Measurements from ENCODE around the gene ADARB2. TPM values are rescaled to one million over a fixed set of nuclear protein-coding genes. Genes with fewer than 3 reads are reported as not detected.

The ADARB2 gene
- total and polyA plus RNA-seq, 7 experiments from 2014 or later, result 0.05 to 13.6 (median 6.3) TPM; not detected in 3

GRCh38 chr10:1662438-1663025, 74.8 kb downstream of the ADARB2 start:
- Mint-ChIP-seq H3K4me3 (no peak overlapping the region), H3K36me3 (no peaks in the 10 kb centered on the region), H3K27me3 (peaks cover 11 to 24% (median 13%) of the 10 kb centered on the region in 5 donors), H3K27ac (no peak overlapping the region), H3K9me3 (no peaks in the 10 kb centered on the region), H3K4me1 (peaks cover 0 to 9% (median 0%) of the 10 kb centered on the region in 7 donors)
- ATAC-seq (no peak), DNase-seq (no peak)
- Histone ChIP-seq H3K27me3 (ENCODE audit: control insufficient read depth in 2 of 2, insufficient read depth in 2 of 2, low read length in 2 of 2) (no peaks in the 10 kb centered on the region), H3K36me3 (ENCODE audit: control insufficient read depth in 2 of 3, insufficient read depth in 3 of 3, low read length in 3 of 3) (no peaks in the 10 kb centered on the region), H3K9me3 (ENCODE audit: control insufficient read depth in 2 of 3, low read length in 3 of 3) (no peaks in the 10 kb centered on the region), H3K27ac (ENCODE audit: low read depth, low read length) (no peak overlapping the region), H3K4me3 (ENCODE audit: low read length) (no peak overlapping the region), H3K4me1 (ENCODE audit: control insufficient read depth in 2 of 2, insufficient read depth in 2 of 2, low read length in 2 of 2) (no peaks in the 10 kb centered on the region)
- intact Hi-C loops (cut with micrococcal nuclease), result no loop called here
- ChIA-PET POLR2A (no interaction called here), CTCF (no interaction called here)

DNA sequence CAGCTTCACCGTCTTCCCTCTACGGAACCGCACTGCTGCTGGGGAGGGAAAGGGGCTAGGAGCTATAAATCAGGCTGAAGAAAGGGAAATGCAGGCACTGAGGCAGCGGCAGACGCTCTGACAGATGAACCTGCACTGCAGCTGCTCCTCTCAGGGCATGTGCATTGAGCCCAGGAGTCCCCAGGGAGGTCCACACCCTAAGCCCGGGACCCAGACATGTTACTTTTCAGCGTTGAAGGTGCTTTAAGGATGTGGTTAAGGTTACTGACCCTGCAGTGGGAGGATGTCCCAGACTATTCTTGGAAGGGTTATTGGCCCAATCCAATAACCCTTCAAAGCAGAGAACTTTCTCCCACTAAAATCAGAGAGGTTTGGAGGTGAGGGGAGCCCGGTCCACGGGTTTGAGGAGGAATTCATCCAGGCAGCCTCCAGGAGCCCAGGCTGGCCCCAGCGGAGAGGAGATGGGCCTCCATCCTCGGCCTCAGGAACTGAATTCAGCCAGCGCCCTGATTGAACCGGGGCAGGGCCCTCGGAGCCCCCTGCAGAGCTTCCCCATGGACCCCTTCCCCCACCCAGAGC, 75.4 kb downstream of the ADARB2 start:
- ChIA-PET CTCF (no interaction called here), POLR2A (no interaction called here)
- intact Hi-C loops (cut with micrococcal nuclease), result no loop called here
- Mint-ChIP-seq H3K27ac (no peak overlapping the region), H3K27me3 (peaks cover 12 to 24% (median 13%) of the 10 kb centered on the region in 5 donors), H3K36me3 (no peaks in the 10 kb centered on the region), H3K4me3 (no peak overlapping the region), H3K4me1 (peaks cover 0 to 11% (median 0%) of the 10 kb centered on the region in 7 donors), H3K9me3 (no peaks in the 10 kb centered on the region)
- ATAC-seq, result no peak
- DNase-seq, result no peak
- no peaks in the 10 kb centered on the region for H3K9me3 ChIP-seq (ENCODE audit: control insufficient read depth in 2 of 3, low read length in 3 of 3)
- no peaks in the 10 kb centered on the region for H3K27me3 ChIP-seq (ENCODE audit: control insufficient read depth in 2 of 2, insufficient read depth in 2 of 2, low read length in 2 of 2)
- H3K36me3 ChIP-seq (ENCODE audit: control insufficient read depth in 2 of 3, insufficient read depth in 3 of 3, low read length in 3 of 3), result no peaks in the 10 kb centered on the region
- no peaks in the 10 kb centered on the region for H3K4me1 ChIP-seq (ENCODE audit: control insufficient read depth in 2 of 2, insufficient read depth in 2 of 2, low read length in 2 of 2)
- H3K4me3 ChIP-seq (ENCODE audit: low read length), result no peak overlapping the region
- H3K27ac ChIP-seq (ENCODE audit: low read depth, low read length), result no peak overlapping the region

DNA sequence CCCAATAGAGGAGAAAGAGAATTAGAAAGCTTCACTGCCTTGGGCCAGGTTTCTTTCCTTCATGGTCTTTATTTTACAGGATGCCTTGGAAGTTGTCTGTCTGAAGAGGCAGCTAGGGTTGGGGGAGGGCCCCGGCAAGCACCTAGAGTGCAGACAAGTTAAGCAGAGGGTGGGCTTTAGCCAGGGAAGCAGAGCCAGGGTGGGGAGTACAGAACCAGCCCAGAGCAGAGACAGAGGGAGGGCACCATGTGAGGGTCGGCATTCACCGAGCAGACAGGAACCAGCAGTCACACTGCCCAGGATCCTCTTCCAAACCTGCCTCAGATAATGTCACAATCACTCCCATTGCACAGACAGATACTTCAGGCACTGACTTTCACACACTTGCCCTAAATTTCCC, 75.9 kb downstream of the ADARB2 start:
- H3K9me3 ChIP-seq (ENCODE audit: control insufficient read depth in 2 of 3, low read length in 3 of 3), result no peaks in the 10 kb centered on the region
- peaks cover 0 to 2% (median 0%) of the 10 kb centered on the region in 11 donors for H3K9me3 Mint-ChIP-seq
- POLR2A ChIA-PET, result no interaction called here
- H3K4me3 ChIP-seq (ENCODE audit: low read length), result no peak overlapping the region
- no peaks in the 10 kb centered on the region for H3K27me3 ChIP-seq (ENCODE audit: control insufficient read depth in 2 of 2, insufficient read depth in 2 of 2, low read length in 2 of 2)
- no peak overlapping the region for H3K4me3 Mint-ChIP-seq
- intact Hi-C loops (cut with micrococcal nuclease), result no loop called here
- ATAC-seq (no peak), DNase-seq (no peak)
- no peak overlapping the region for H3K27ac ChIP-seq (ENCODE audit: low read depth, low read length)
- no peak overlapping the region for H3K27ac Mint-ChIP-seq
- no peaks in the 10 kb centered on the region for H3K36me3 Mint-ChIP-seq
- H3K4me1 Mint-ChIP-seq, result peaks cover 0 to 11% (median 0%) of the 10 kb centered on the region in 7 donors
- CTCF ChIA-PET, result no interaction called here
- no peaks in the 10 kb centered on the region for H3K36me3 ChIP-seq (ENCODE audit: control insufficient read depth in 2 of 3, insufficient read depth in 3 of 3, low read length in 3 of 3)
- peaks cover 13 to 24% (median 14%) of the 10 kb centered on the region in 5 donors for H3K27me3 Mint-ChIP-seq
- no peaks in the 10 kb centered on the region for H3K4me1 ChIP-seq (ENCODE audit: control insufficient read depth in 2 of 2, insufficient read depth in 2 of 2, low read length in 2 of 2)

DNA sequence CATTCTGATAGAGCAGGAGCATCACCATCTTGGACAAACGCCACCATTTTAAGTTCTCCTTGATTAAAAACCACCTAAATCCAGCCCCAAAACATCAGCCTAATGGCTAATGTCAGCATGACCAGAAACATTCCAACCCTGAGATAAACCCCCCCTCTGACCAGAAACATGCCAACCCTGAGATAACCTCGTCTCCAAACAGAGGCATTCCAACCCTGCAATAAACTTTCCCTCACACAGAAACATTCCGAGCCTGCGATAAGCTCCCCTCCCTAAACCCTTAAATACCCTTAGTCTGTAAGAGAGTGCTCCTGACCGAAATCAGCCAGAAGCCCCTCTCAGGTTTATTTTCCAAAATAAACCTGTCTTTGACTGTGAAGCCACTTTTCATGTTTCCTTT, 76.5 kb downstream of the ADARB2 start:
- H3K9me3 ChIP-seq (ENCODE audit: control insufficient read depth in 2 of 3, low read length in 3 of 3), result no peaks in the 10 kb centered on the region
- intact Hi-C loops (cut with micrococcal nuclease), result no loop called here
- Mint-ChIP-seq H3K4me1 (peaks cover 0 to 11% (median 0%) of the 10 kb centered on the region in 7 donors), H3K27me3 (peaks cover 13 to 24% (median 14%) of the 10 kb centered on the region in 5 donors), H3K4me3 (no peak overlapping the region), H3K27ac (no peak overlapping the region), H3K36me3 (no peaks in the 10 kb centered on the region), H3K9me3 (peaks cover 0 to 2% (median 0%) of the 10 kb centered on the region in 11 donors)
- CTCF ChIA-PET, result no interaction called here
- DNase-seq (no peak), ATAC-seq (no peak)
- H3K27me3 ChIP-seq (ENCODE audit: control insufficient read depth in 2 of 2, insufficient read depth in 2 of 2, low read length in 2 of 2), result no peaks in the 10 kb centered on the region
- no peaks in the 10 kb centered on the region for H3K4me1 ChIP-seq (ENCODE audit: control insufficient read depth in 2 of 2, insufficient read depth in 2 of 2, low read length in 2 of 2)
- no peaks in the 10 kb centered on the region for H3K36me3 ChIP-seq (ENCODE audit: control insufficient read depth in 2 of 3, insufficient read depth in 3 of 3, low read length in 3 of 3)
- POLR2A ChIA-PET, result no interaction called here
- H3K27ac ChIP-seq (ENCODE audit: low read depth, low read length), result no peak overlapping the region
- H3K4me3 ChIP-seq (ENCODE audit: low read length), result no peak overlapping the region

DNA sequence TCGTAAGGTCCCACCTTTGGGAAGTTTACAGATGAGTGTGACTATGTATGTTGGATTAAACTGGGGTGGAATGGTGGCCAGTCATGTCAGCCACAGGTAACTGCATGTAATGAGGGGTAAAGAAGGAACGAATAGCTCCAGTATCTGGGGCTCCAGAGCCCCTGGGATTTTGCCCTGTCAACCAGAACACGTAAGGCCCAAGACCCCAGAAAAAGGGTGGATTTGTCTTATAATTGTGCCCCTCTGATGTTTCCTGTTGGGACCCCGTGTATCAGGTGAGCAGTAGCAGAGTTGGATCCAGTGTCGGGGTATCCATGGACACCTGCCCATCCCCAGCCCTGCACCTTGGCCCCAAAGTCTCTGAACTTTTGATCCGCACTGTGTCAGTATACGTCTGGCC, 76.9 kb downstream of the ADARB2 start:
- no peaks in the 10 kb centered on the region for H3K36me3 ChIP-seq (ENCODE audit: control insufficient read depth in 2 of 3, insufficient read depth in 3 of 3, low read length in 3 of 3)
- no peak overlapping the region for H3K27ac ChIP-seq (ENCODE audit: low read depth, low read length)
- POLR2A ChIA-PET, result no interaction called here
- no peaks in the 10 kb centered on the region for H3K9me3 ChIP-seq (ENCODE audit: control insufficient read depth in 2 of 3, low read length in 3 of 3)
- no peak overlapping the region for H3K27ac Mint-ChIP-seq
- H3K27me3 ChIP-seq (ENCODE audit: control insufficient read depth in 2 of 2, insufficient read depth in 2 of 2, low read length in 2 of 2), result no peaks in the 10 kb centered on the region
- H3K36me3 Mint-ChIP-seq, result no peaks in the 10 kb centered on the region
- CTCF ChIA-PET, result no interaction called here
- peaks cover 0 to 11% (median 0%) of the 10 kb centered on the region in 7 donors for H3K4me1 Mint-ChIP-seq
- intact Hi-C loops (cut with micrococcal nuclease), result no loop called here
- no peak overlapping the region for H3K4me3 Mint-ChIP-seq
- DNase-seq, result no peak
- ATAC-seq, result no peak
- peaks cover 13 to 24% (median 14%) of the 10 kb centered on the region in 5 donors for H3K27me3 Mint-ChIP-seq
- peaks cover 0 to 2% (median 0%) of the 10 kb centered on the region in 11 donors for H3K9me3 Mint-ChIP-seq
- no peak overlapping the region for H3K4me3 ChIP-seq (ENCODE audit: low read length)
- H3K4me1 ChIP-seq (ENCODE audit: control insufficient read depth in 2 of 2, insufficient read depth in 2 of 2, low read length in 2 of 2), result no peaks in the 10 kb centered on the region

DNA sequence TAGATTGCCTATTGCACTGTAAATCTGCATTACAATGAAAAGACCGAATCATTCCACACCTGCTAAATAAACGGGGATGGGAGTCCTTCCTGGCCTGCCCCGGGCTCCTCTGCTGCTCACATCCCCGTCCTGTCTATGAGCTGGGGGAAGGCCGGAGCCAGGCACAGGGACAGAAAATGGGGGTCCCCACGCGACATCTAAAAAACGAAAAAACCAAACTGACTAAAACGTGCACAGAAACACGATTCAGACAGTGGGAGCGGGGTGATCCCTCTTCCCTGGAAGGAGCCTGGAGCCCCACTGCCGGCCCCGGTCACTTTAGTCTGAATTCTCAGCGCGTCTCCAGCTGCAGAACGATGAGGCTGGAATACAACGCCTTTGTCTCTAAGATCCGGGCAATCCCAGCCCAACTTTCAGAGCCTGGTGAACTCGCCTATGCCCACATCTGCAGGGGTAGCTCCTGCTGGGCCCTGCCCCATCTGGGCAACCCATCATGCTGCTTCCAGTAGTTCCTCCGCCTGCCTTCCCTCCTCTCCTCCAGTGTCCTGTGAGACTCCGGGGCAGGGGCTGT, 78.0 kb downstream of the ADARB2 start:
- H3K4me1 ChIP-seq (ENCODE audit: control insufficient read depth in 2 of 2, insufficient read depth in 2 of 2, low read length in 2 of 2), result no peaks in the 10 kb centered on the region
- no peaks in the 10 kb centered on the region for H3K36me3 ChIP-seq (ENCODE audit: control insufficient read depth in 2 of 3, insufficient read depth in 3 of 3, low read length in 3 of 3)
- no peak overlapping the region for H3K4me3 ChIP-seq (ENCODE audit: low read length)
- no peak for DNase-seq
- no peaks in the 10 kb centered on the region for H3K9me3 ChIP-seq (ENCODE audit: control insufficient read depth in 2 of 3, low read length in 3 of 3)
- Mint-ChIP-seq H3K9me3 (peaks cover 0 to 2% (median 0%) of the 10 kb centered on the region in 11 donors), H3K4me3 (no peak overlapping the region), H3K36me3 (no peaks in the 10 kb centered on the region), H3K27me3 (peaks cover 13 to 24% (median 14%) of the 10 kb centered on the region in 5 donors), H3K4me1 (peaks cover 0 to 11% (median 0%) of the 10 kb centered on the region in 7 donors), H3K27ac (no peak overlapping the region)
- ATAC-seq, result no peak
- H3K27me3 ChIP-seq (ENCODE audit: control insufficient read depth in 2 of 2, insufficient read depth in 2 of 2, low read length in 2 of 2), result no peaks in the 10 kb centered on the region
- intact Hi-C loops (cut with micrococcal nuclease), result no loop called here
- no peak overlapping the region for H3K27ac ChIP-seq (ENCODE audit: low read depth, low read length)
- CTCF ChIA-PET, result no interaction called here
- POLR2A ChIA-PET, result no interaction called here

DNA sequence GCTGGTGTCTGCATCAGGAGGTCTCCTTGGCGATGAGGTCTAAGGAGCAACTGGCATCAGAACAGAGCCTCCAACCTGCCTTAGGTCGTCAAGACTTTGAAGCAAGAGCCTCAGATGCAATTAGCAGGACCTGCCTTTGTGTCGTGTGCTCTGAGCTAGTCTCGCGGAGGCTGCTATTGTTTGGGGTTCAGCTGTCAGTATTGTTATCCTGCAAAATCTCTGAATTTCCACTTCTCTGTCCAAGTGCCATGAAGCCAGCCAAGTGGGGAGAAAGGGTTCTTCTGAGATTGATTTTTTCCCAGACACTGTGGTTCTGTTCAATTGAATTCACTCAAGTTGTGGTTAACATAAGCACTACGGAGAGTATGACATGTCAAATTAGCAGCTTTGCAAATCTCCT, 78.7 kb downstream of the ADARB2 start:
- Mint-ChIP-seq H3K4me3 (no peak overlapping the region), H3K27me3 (peaks cover 9 to 24% (median 14%) of the 10 kb centered on the region in 5 donors), H3K4me1 (peaks cover 0 to 11% (median 0%) of the 10 kb centered on the region in 7 donors), H3K27ac (no peak overlapping the region), H3K36me3 (no peaks in the 10 kb centered on the region), H3K9me3 (peaks cover 0 to 2% (median 0%) of the 10 kb centered on the region in 11 donors)
- H3K9me3 ChIP-seq (ENCODE audit: control insufficient read depth in 2 of 3, low read length in 3 of 3), result no peaks in the 10 kb centered on the region
- CTCF ChIA-PET, result no interaction called here
- intact Hi-C loops (cut with micrococcal nuclease), result no loop called here
- POLR2A ChIA-PET, result no interaction called here
- no peak overlapping the region for H3K4me3 ChIP-seq (ENCODE audit: low read length)
- H3K36me3 ChIP-seq (ENCODE audit: control insufficient read depth in 2 of 3, insufficient read depth in 3 of 3, low read length in 3 of 3), result no peaks in the 10 kb centered on the region
- ATAC-seq, result no peak
- no peaks in the 10 kb centered on the region for H3K27me3 ChIP-seq (ENCODE audit: control insufficient read depth in 2 of 2, insufficient read depth in 2 of 2, low read length in 2 of 2)
- no peaks in the 10 kb centered on the region for H3K4me1 ChIP-seq (ENCODE audit: control insufficient read depth in 2 of 2, insufficient read depth in 2 of 2, low read length in 2 of 2)
- no peak overlapping the region for H3K27ac ChIP-seq (ENCODE audit: low read depth, low read length)
- DNase-seq, result no peak

Data from naive thymus-derived CD4-positive, alpha-beta T cell (primary cell).